HG02678 (cell line): ENCODE results near the gene TSC22D1.
A peak's percentile ranks its signal among the peaks of the same experiment; 100 is the strongest.
"Not testable (repeated sequence)": the region's sequence is repeated elsewhere in the genome, so short reads cannot be mapped to it uniquely, and the experiment has no call there.

Source experiments
- ATAC-seq: cut with Tn5 transposase; IDR thresholded peaks from one replicate; pipeline ENCODE4 v1.9.1; 2021; ENCODE audit warnings: mild to moderate bottlenecking, moderate library complexity; ENCODE audit not compliant: unreplicated experiment

TSC22D1 gene

GRCh38 chr13:44456212-44456611 lies 119.9 kb downstream of the TSC22D1 start:
- not testable (repeated sequence) for ATAC-seq

GRCh38 chr13:44455769-44456168 lies 120.4 kb downstream of the TSC22D1 start:
- ATAC-seq = no peak

GRCh38 chr13:44453881-44454280 lies 122.2 kb downstream of the TSC22D1 start:
- ATAC-seq = no peak

- ATAC-seq = no peak
These were observed 123.1 kb downstream of the TSC22D1 start for GRCh38 chr13:44453069-44453468.

GRCh38 chr13:44452418-44452817 lies 123.7 kb downstream of the TSC22D1 start:
- no peak for ATAC-seq

GRCh38 chr13:44451651-44452050 lies 124.5 kb downstream of the TSC22D1 start:
- ATAC-seq = no peak

GRCh38 chr13:44451126-44451525 lies 125.0 kb downstream of the TSC22D1 start:
- no peak for ATAC-seq

GRCh38 chr13:44449999-44450821 lies 125.9 kb downstream of the TSC22D1 start:
- ATAC-seq = no peak

- no peak for ATAC-seq
These were observed 127.3 kb downstream of the TSC22D1 start for GRCh38 chr13:44448875-44449274.

- no peak for ATAC-seq
These were observed 127.8 kb downstream of the TSC22D1 start for GRCh38 chr13:44448373-44448772.

- ATAC-seq = no peak
These were observed 128.3 kb downstream of the TSC22D1 start for GRCh38 chr13:44447783-44448321.

GRCh38 chr13:44440046-44440608 lies 136.0 kb downstream of the TSC22D1 start:
- ATAC-seq = no peak

GRCh38 chr13:44439452-44440024 lies 136.6 kb downstream of the TSC22D1 start:
- ATAC-seq = no peak

- no peak for ATAC-seq
These were observed 137.9 kb downstream of the TSC22D1 start for GRCh38 chr13:44438234-44438579.

- no peak for ATAC-seq
These were observed 138.5 kb downstream of the TSC22D1 start for GRCh38 chr13:44437356-44438233.

GRCh38 chr13:44436589-44437337 lies 139.4 kb downstream of the TSC22D1 start:
- no peak for ATAC-seq

GRCh38 chr13:44435919-44436510 lies 140.1 kb downstream of the TSC22D1 start:
- no peak for ATAC-seq

GRCh38 chr13:44435142-44435918 lies 140.8 kb downstream of the TSC22D1 start:
- ATAC-seq = peak; percentile 66

- no peak for ATAC-seq
These were observed 141.4 kb downstream of the TSC22D1 start for GRCh38 chr13:44434766-44435141.
